ENCODE results near the gene ICAM1.
"Not testable (repeated sequence)": the region's sequence is repeated elsewhere in the genome, so short reads cannot be mapped to it uniquely, and the experiment has no call there.

Gene ICAM1

DNA sequence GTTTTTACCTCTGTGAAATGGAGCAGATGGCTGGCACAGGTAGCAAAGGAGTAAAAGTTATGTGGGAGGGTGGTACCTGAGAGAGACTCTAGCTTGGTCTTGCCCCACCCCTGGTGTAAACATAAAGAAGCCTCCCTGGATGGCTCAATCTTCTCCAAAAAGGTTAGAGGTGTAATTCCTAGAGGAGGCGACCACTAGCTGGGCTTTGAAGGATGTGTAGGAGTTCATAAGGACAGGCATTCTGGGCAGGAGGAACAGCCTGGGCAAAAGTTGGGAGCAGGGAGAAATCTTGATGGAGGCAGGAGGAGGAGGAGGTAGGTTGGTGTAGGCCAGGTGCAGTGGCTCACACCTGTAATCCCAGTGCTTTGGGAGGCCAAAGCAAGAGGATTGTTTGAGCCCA is 8.0 kb downstream of the ICAM1 start:
- FAIRE-seq, result no peak

GRCh38 chr19:10279737-10280442 is 9.0 kb downstream of the ICAM1 start:
- FAIRE-seq, result no peak

- FAIRE-seq, result not testable (repeated sequence)
Observed at GRCh38 chr19:10282043-10282442, 11.1 kb downstream of the ICAM1 start.

DNA sequence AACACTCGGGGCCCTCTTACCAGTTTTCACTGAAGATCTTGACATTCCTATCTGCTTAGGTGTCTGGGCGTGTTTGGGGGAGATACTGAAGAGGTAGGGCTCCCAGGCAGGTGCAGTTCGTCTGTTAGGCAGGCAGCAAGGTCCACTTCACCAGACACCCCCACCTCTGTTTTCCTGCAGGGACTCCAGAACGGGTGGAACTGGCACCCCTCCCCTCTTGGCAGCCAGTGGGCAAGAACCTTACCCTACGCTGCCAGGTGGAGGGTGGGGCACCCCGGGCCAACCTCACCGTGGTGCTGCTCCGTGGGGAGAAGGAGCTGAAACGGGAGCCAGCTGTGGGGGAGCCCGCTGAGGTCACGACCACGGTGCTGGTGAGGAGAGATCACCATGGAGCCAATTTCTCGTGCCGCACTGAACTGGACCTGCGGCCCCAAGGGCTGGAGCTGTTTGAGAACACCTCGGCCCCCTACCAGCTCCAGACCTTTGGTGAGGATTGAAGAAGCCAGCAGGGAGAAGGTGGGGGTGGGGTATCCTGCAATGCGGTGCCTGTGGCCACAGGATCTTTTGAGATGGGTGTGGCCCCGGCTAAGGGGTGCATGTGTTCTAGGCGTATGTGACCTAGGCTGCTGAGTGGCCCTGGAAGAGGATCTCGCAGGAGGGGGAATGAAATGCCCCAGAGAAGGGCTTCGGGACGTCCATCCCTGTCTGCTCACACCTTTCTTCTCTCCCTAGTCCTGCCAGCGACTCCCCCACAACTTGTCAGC is 12.6 kb downstream of the ICAM1 start:
- FAIRE-seq, result no peak

- no peak for FAIRE-seq
Observed at GRCh38 chr19:10284065-10284959, 13.4 kb downstream of the ICAM1 start.

DNA sequence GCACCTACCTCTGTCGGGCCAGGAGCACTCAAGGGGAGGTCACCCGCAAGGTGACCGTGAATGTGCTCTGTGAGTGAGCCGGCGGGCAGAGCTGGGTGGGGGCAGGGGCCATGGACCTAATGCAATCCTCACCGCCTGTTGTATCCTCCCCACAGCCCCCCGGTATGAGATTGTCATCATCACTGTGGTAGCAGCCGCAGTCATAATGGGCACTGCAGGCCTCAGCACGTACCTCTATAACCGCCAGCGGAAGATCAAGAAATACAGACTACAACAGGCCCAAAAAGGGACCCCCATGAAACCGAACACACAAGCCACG is 14.0 kb downstream of the ICAM1 start:
- FAIRE-seq, result no peak

DNA sequence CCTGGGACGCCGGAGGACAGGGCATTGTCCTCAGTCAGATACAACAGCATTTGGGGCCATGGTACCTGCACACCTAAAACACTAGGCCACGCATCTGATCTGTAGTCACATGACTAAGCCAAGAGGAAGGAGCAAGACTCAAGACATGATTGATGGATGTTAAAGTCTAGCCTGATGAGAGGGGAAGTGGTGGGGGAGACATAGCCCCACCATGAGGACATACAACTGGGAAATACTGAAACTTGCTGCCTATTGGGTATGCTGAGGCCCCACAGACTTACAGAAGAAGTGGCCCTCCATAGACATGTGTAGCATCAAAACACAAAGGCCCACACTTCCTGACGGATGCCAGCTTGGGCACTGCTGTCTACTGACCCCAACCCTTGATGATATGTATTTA is 14.5 kb downstream of the ICAM1 start:
- no peak for FAIRE-seq

DNA sequence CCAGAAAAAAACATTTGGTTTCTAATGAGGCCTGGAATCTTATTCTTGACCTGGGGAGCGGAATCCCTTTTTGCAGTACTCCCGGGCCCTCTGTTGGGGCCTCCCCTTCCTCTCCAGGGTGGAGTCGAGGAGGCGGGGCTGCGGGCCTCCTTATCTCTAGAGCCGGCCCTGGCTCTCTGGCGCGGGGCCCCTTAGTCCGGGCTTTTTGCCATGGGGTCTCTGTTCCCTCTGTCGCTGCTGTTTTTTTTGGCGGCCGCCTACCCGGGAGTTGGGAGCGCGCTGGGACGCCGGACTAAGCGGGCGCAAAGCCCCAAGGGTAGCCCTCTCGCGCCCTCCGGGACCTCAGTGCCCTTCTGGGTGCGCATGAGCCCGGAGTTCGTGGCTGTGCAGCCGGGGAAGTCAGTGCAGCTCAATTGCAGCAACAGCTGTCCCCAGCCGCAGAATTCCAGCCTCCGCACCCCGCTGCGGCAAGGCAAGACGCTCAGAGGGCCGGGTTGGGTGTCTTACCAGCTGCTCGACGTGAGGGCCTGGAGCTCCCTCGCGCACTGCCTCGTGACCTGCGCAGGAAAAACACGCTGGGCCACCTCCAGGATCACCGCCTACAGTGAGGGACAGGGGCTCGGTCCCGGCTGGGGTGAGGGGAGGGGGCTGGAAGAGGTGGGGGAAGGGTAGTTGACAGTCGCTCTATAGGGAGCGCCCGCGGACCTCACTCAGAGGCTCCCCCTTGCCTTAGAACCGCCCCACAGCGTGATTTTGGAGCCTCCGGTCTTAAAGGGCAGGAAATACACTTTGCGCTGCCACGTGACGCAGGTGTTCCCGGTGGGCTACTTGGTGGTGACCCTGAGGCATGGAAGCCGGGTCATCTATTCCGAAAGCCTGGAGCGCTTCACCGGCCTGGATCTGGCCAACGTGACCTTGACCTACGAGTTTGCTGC is 16.1 kb downstream of the ICAM1 start, which contains the start of gene ICAM4:
TSS of gene ICAM4 (plus strand) at position 153 of the 935 bp plus-strand sequence. CDS start at position 211, 58 bp downstream.
- no peak for FAIRE-seq

DNA sequence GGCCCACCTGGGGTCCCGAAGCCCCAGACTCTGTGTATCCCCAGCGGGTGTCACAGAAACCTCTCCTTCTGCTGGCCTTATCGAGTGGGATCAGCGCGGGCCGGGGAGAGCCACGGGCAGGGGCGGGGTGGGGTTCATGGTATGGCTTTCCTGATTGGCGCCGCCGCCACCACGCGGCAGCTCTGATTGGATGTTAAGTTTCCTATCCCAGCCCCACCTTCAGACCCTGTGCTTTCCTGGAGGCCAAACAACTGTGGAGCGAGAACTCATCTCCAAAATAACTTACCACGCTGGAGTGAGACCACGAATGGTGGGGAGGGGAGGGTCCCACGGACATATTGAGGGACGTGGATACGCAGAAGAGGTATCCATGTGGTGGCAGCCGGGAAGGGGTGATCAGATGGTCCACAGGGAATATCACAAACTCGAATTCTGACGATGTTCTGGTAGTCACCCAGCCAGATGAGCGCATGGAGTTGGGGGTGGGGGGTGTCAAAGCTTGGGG is 17.8 kb downstream of the ICAM1 start:
- no peak for FAIRE-seq

DNA sequence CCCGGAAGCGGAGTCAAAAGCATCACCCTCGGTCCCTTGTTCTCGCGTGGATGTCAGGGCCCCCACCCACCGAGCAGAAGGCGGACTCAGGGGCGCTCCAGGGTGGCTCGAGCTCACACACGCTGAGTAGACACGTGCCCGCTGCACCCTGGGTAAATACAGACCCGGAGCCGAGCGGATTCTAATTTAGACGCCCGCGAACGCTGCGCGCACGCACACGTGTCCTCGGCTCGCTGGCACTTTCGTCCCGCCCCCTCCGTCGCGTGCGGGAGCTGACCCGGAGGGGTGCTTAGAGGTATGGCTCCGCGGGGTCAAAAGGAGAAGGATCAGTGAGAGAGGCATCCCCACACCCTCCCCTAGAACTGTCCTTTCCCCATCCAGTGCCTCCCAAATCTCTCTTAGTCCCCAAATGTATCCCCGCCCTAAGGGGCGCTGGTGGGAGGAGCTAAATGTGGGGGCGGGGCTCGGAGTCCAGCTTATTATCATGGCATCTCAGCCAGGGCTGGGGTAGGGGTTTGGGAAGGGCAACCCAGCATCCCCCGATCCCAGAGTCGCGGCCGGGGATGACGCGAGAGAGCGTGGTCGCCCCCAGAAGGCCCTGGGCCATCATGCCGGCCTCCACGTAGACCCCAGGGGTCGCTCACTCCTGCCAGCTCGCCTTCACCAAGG is 18.4 kb downstream of the ICAM1 start:
- FAIRE-seq, result no peak

DNA sequence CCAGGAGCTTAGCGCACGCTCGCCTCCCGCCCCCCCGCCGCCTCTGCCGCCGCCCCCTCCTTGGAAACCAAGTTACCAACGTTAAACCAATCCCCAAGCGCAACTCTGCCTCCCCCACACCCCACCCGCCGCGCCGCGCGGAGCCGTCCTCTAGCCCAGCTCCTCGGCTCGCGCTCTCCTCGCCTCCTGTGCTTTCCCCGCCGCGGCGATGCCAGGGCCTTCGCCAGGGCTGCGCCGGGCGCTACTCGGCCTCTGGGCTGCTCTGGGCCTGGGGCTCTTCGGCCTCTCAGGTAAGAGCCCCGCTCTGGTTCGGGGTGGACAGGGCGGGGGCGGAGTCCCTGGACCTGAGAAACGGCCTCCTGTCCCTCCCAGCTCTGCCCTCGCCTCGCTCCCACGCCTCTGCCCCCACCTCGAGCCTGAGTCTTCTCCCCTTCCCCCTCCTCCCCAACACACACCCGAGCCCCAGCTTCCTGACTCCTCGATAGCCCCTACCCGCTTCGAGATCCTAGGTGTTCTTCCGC is 19.0 kb downstream of the ICAM1 start, which contains the start of gene ICAM5:
TSS of gene ICAM5 (plus strand) at position 117 of the 521 bp plus-strand sequence. CDS start at position 209, 92 bp downstream.
- FAIRE-seq, result no peak

DNA sequence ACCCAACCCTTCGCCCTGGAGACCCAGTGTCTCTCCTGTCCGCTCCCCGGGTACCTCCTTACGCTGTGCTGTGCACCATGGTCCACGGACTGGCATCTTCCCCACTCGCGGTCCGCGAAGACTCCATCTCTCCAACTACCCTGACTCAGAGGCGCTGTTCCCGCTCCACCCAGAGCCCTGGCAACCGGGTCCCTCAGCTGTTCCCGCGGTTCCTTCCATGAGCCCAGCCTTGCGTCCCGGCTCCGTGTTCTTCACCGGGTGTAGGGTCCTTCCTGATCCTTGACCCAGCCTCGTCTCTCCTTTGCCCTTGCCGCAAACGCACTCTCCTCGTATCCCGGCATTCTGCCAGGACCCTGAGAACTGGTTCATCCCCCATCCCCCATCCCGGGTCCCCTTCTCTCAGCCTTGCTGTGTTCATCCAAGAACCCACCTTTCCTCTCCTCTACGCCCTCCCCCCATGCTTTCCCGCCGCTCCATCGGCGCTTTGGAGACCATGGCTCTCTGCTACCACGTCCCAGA is 19.5 kb downstream of the ICAM1 start:
- no peak for FAIRE-seq

GRCh38 chr19:10290876-10291553 is 20.1 kb downstream of the ICAM1 start:
- no peak for FAIRE-seq

DNA sequence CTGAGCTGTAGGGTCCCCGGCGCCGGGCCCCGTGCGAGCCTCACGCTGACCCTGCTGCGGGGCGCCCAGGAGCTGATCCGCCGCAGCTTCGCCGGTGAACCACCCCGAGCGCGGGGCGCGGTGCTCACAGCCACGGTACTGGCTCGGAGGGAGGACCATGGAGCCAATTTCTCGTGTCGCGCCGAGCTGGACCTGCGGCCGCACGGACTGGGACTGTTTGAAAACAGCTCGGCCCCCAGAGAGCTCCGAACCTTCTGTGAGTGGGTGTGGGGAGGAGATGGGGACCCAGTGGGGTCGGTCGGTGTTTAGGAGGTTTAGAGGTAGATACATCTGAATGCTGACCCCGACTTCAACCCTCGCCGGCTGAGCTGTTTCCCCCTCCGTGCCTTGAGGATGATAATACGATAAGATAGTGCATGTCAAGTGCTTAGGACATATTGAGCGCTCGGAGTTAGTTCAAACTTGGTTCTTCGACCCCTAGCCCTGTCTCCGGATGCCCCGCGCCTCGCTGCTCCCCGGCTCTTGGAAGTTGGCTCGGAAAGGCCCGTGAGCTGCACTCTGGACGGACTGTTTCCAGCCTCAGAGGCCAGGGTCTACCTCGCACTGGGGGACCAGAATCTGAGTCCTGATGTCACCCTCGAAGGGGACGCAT is 20.8 kb downstream of the ICAM1 start:
- no peak for FAIRE-seq

GRCh38 chr19:10292206-10292788 is 21.4 kb downstream of the ICAM1 start:
- FAIRE-seq, result no peak

GRCh38 chr19:10292789-10293636 is 22.1 kb downstream of the ICAM1 start:
- FAIRE-seq, result no peak

DNA sequence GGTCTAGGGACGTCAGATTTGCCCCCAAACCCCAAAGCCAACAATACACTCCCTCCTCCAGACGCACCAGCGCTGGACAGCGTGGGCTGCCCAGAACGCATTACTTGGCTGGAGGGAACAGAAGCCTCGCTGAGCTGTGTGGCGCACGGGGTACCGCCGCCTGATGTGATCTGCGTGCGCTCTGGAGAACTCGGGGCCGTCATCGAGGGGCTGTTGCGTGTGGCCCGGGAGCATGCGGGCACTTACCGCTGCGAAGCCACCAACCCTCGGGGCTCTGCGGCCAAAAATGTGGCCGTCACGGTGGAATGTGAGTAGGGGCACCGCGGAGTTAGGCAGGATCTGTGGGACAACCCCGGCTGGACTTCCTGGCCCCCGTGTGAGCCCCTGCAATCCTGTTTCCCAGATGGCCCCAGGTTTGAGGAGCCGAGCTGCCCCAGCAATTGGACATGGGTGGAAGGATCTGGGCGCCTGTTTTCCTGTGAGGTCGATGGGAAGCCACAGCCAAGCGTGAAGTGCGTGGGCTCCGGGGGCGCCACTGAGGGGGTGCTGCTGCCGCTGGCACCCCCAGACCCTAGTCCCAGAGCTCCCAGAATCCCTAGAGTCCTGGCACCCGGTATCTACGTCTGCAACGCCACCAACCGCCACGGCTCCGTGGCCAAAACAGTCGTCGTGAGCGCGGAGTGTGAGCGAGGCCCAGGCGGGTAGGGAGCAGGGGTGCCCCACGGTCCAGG is 22.9 kb downstream of the ICAM1 start:
- no peak for FAIRE-seq

DNA sequence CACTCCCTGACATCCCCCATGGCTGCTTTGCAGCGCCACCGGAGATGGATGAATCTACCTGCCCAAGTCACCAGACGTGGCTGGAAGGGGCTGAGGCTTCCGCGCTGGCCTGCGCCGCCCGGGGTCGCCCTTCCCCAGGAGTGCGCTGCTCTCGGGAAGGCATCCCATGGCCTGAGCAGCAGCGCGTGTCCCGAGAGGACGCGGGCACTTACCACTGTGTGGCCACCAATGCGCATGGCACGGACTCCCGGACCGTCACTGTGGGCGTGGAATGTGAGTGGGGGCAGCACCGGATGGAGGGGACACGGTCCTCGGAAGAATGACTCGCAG is 23.4 kb downstream of the ICAM1 start:
- FAIRE-seq, result no peak

All from TTC549 (cell line).